ENCODE data around the gene GALNT12.

Gene GALNT12

DNA sequence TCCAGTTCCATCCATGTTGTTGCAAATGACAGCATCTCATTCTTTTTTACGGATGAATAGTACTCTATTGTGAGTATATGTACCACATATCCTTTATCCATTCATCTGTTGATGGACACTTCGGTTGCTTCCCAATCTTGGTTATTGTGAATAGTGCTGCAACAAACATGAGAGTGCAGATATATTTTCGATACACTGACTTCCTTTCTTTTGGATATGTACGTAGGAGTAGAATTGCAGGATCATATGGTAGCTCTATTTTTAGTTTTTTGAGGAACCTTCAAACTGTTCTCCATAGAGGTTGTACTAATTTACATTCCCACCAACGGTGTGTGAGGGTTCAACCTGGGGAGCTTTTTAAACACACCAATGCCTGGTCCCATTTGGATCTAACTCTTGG lies 22.3 kb downstream of the GALNT12 start:
- no peaks in the 10 kb centered on the region for H3K4me1 ChIP-seq (ENCODE audit: control insufficient read depth, insufficient read depth, low read length)
- H3K9ac ChIP-seq (ENCODE audit: low read depth, low read length): no peak overlapping the region
- H3K4me3 ChIP-seq (ENCODE audit: low read depth, low read length): no peak overlapping the region
- H3K36me3 ChIP-seq (ENCODE audit: control insufficient read depth, insufficient read depth, low read length): peaks cover 5% of the 10 kb centered on the region
- no peaks in the 10 kb centered on the region for H3K27me3 ChIP-seq (ENCODE audit: control insufficient read depth, insufficient read depth, low read length)
- no peaks in the 10 kb centered on the region for H3K9me3 ChIP-seq (ENCODE audit: control insufficient read depth, insufficient read depth, low read length)

DNA sequence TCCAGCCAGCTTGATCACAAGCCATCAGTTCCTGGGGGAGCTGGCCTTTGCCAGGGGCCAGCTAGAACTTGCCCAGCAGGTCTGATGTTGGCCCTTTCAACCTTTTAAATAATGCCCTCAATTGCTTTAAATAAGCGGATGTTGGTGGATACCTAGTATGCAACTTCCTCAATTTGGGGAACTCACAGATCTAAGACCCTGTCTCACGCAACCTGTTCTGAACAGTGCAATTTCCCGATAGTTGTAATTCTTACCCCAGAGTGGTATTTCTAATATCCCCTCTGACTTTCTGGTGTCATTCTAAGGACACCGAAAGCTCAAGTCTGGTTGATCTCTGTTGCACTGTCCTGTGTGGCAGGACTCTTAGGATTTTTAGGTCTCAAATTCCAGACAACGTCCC lies 23.1 kb downstream of the GALNT12 start:
- H3K9me3 ChIP-seq (ENCODE audit: control insufficient read depth, insufficient read depth, low read length): no peaks in the 10 kb centered on the region
- H3K9ac ChIP-seq (ENCODE audit: low read depth, low read length): no peak overlapping the region
- H3K27me3 ChIP-seq (ENCODE audit: control insufficient read depth, insufficient read depth, low read length): no peaks in the 10 kb centered on the region
- H3K4me3 ChIP-seq (ENCODE audit: low read depth, low read length): no peak overlapping the region
- H3K36me3 ChIP-seq (ENCODE audit: control insufficient read depth, insufficient read depth, low read length): peaks cover 5% of the 10 kb centered on the region
- H3K4me1 ChIP-seq (ENCODE audit: control insufficient read depth, insufficient read depth, low read length): no peaks in the 10 kb centered on the region

DNA sequence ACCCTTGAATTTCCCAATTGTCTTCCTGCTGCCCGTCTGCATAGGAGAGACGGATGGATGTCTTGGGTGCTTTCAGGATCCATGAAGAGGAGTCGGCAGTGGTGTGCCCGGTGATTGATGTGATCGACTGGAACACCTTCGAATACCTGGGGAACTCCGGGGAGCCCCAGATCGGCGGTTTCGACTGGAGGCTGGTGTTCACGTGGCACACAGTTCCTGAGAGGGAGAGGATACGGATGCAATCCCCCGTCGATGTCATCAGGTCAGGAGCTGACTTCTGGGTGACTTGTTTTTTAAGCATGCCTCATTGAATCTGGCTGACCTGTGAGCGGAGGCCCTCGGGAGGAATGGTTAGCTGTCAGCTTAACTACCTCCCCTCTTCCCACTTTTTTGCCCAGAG lies 24.2 kb downstream of the GALNT12 start:
- no peaks in the 10 kb centered on the region for H3K9me3 ChIP-seq (ENCODE audit: control insufficient read depth, insufficient read depth, low read length)
- H3K9ac ChIP-seq (ENCODE audit: low read depth, low read length): no peak overlapping the region
- no peaks in the 10 kb centered on the region for H3K4me1 ChIP-seq (ENCODE audit: control insufficient read depth, insufficient read depth, low read length)
- no peak overlapping the region for H3K4me3 ChIP-seq (ENCODE audit: low read depth, low read length)
- H3K27me3 ChIP-seq (ENCODE audit: control insufficient read depth, insufficient read depth, low read length): no peaks in the 10 kb centered on the region
- peaks cover 5% of the 10 kb centered on the region for H3K36me3 ChIP-seq (ENCODE audit: control insufficient read depth, insufficient read depth, low read length)

DNA sequence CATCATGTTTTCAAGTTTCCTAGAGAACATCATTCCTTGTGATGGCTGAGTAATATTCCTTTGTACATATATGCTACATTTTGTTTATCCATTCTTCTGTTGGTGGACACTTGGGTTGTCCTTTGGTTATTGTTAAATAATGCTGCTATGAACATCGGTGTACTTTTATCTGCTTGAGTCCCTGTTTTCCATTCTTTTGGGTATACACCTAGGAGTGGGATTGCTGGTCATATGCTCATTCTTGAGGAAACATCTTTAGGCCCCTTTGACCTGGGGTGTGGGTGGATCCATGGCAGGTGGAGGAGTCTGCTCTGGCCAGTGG lies 25.3 kb downstream of the GALNT12 start:
- Histone ChIP-seq H3K9ac (ENCODE audit: low read depth, low read length) (no peak overlapping the region), H3K36me3 (ENCODE audit: control insufficient read depth, insufficient read depth, low read length) (no peaks in the 10 kb centered on the region), H3K4me1 (ENCODE audit: control insufficient read depth, insufficient read depth, low read length) (no peaks in the 10 kb centered on the region), H3K4me3 (ENCODE audit: low read depth, low read length) (no peak overlapping the region), H3K9me3 (ENCODE audit: control insufficient read depth, insufficient read depth, low read length) (no peaks in the 10 kb centered on the region), H3K27me3 (ENCODE audit: control insufficient read depth, insufficient read depth, low read length) (no peaks in the 10 kb centered on the region)

DNA sequence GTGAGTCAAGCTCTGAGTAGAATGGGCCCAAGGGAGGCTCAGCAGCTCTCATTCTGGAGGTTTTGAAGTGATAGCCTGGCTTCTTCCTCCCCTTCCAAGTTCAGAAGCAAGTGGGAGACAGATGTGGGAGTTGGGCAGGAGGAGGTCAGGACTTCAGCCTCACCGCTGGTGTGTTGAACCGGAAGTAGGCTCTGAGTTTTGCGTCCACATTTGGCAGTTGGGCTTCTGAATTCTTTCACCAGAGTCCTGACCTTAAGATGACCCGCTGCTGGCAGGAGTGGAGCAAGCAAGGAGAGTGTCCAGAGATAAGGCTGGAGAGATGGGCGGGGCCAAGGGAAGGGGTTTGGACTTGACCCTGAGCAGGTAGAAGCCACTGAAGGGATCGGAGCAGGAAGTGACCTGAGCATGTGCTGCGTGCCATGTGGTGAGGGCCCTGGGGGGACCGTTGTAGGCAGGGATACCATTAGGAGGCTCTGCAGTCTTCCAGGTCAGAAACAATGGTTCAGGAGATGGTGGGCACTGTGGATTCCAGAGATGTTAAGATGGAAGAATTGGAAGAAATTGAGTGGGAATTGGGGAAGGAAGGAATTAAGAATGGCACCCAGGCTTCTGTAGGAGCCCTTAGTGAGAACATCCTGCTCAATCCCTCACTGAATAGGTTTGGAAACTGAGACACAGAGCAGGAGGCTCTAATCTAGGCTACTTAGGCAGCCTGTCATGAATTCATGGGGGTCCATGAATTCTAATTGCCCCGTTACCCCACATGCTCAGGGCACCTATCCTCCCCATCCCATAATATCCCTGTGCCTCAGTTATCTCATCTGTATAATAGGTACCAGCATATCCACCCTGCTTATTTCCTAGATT lies 25.9 kb downstream of the GALNT12 start:
- Histone ChIP-seq H3K4me1 (ENCODE audit: control insufficient read depth, insufficient read depth, low read length) (no peaks in the 10 kb centered on the region), H3K4me3 (ENCODE audit: low read depth, low read length) (no peak overlapping the region), H3K36me3 (ENCODE audit: control insufficient read depth, insufficient read depth, low read length) (no peaks in the 10 kb centered on the region), H3K9me3 (ENCODE audit: control insufficient read depth, insufficient read depth, low read length) (no peaks in the 10 kb centered on the region), H3K27me3 (ENCODE audit: control insufficient read depth, insufficient read depth, low read length) (no peaks in the 10 kb centered on the region), H3K9ac (ENCODE audit: low read depth, low read length) (no peak overlapping the region)

DNA sequence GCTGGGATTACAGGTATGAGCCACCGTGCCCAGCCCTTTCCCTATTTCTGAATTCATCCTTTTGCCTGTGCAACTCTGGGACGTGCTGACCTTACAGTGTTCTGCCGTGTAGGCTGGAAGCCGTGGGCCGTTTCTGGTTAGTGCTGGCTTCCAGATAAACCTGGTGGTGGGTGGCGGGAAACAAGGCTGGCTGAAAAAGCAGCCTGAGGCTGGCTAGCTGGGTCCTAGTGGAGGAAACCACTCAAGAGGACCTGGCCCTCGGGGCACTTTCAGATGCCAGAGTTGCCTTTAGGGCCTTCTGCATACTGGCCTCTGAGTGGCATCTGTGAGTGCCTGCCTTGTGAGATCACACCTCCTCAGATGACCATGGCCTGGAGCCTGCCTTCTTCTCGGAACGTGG lies 26.9 kb downstream of the GALNT12 start:
- Histone ChIP-seq H3K9ac (ENCODE audit: low read depth, low read length) (no peak overlapping the region), H3K27me3 (ENCODE audit: control insufficient read depth, insufficient read depth, low read length) (no peaks in the 10 kb centered on the region), H3K4me1 (ENCODE audit: control insufficient read depth, insufficient read depth, low read length) (no peaks in the 10 kb centered on the region), H3K36me3 (ENCODE audit: control insufficient read depth, insufficient read depth, low read length) (no peaks in the 10 kb centered on the region), H3K4me3 (ENCODE audit: low read depth, low read length) (no peak overlapping the region), H3K9me3 (ENCODE audit: control insufficient read depth, insufficient read depth, low read length) (no peaks in the 10 kb centered on the region)

DNA sequence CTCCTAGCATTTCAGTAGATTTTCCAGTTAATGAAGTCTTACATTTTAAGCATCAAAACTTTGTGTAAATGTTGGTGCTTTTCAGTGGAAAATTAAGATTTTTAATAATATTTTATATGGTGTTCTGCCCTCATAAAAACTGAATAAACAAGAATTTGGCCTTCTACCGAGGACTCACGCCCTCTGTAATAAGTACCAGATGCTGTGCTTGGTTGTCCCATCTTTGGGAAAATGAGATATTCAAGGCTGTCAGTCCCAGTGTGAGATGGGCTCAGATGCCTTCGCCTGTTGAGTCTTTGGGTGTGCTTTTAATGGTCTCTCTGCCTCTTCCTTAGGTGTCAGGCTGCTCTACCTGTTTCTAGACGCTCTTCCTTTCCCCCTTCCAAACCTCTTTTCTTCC lies 28.7 kb downstream of the GALNT12 start:
- Histone ChIP-seq H3K4me3 (ENCODE audit: low read depth, low read length) (no peak overlapping the region), H3K4me1 (ENCODE audit: control insufficient read depth, insufficient read depth, low read length) (no peaks in the 10 kb centered on the region), H3K9ac (ENCODE audit: low read depth, low read length) (no peak overlapping the region), H3K27me3 (ENCODE audit: control insufficient read depth, insufficient read depth, low read length) (no peaks in the 10 kb centered on the region), H3K36me3 (ENCODE audit: control insufficient read depth, insufficient read depth, low read length) (no peaks in the 10 kb centered on the region), H3K9me3 (ENCODE audit: control insufficient read depth, insufficient read depth, low read length) (no peaks in the 10 kb centered on the region)

DNA sequence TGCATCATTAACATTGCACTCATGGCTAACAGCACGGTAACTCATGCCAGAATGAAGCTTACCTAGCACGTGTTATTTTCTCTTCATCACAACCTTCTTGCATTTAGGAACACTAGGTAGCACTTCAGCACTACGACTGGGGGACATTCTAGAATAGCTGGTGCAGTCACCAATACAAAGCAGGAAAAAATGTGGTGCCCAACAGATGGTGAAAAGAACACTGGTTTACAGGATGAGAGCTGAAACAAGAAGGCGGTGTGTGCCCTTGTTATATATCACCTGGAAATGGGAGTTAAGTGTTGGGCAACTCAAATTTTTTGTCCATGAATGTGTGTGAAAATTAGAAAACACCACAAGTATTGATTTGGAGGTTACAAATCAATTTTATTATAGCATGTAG lies 30.0 kb downstream of the GALNT12 start:
- Histone ChIP-seq H3K9me3 (ENCODE audit: control insufficient read depth, insufficient read depth, low read length) (no peaks in the 10 kb centered on the region), H3K36me3 (ENCODE audit: control insufficient read depth, insufficient read depth, low read length) (no peaks in the 10 kb centered on the region), H3K4me1 (ENCODE audit: control insufficient read depth, insufficient read depth, low read length) (no peaks in the 10 kb centered on the region), H3K9ac (ENCODE audit: low read depth, low read length) (no peak overlapping the region), H3K27me3 (ENCODE audit: control insufficient read depth, insufficient read depth, low read length) (no peaks in the 10 kb centered on the region), H3K4me3 (ENCODE audit: low read depth, low read length) (no peak overlapping the region)

DNA sequence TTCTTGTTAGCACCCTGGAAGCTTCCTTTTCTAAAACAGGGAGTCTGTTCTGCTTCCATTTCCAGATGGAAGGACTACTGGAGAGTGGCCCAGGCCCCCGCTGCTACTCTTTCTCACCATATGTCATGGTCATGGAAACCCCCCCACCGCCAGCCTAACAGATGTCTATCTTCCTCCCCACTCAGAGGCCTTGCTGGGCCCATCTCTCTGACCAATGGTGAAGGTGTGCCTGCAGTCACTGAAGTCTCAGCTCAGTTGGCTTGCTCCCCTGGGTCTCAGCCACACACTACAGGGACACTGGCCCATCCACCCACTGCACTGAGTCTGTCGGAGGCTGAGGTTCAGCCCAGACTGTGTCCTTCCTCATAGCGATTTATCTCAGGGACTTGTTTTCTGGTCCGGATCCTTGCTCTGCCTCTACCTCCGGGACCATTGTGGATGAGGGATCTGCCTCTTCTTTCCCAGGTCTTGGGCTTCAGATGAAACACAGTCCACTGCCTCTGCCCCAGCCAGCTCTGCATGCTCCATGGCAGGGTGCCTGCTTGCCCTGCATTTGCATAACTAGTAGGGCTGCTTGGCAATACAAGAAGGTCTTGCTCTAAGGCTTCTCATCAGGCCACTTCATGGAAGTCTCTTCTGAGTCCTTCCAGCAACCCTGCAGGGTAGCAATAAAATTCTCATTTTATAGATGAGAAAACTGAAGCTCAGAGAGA lies 30.8 kb downstream of the GALNT12 start:
- Histone ChIP-seq H3K27me3 (ENCODE audit: control insufficient read depth, insufficient read depth, low read length) (no peaks in the 10 kb centered on the region), H3K4me3 (ENCODE audit: low read depth, low read length) (no peak overlapping the region), H3K9me3 (ENCODE audit: control insufficient read depth, insufficient read depth, low read length) (no peaks in the 10 kb centered on the region), H3K9ac (ENCODE audit: low read depth, low read length) (no peak overlapping the region), H3K4me1 (ENCODE audit: control insufficient read depth, insufficient read depth, low read length) (no peaks in the 10 kb centered on the region), H3K36me3 (ENCODE audit: control insufficient read depth, insufficient read depth, low read length) (no peaks in the 10 kb centered on the region)

DNA sequence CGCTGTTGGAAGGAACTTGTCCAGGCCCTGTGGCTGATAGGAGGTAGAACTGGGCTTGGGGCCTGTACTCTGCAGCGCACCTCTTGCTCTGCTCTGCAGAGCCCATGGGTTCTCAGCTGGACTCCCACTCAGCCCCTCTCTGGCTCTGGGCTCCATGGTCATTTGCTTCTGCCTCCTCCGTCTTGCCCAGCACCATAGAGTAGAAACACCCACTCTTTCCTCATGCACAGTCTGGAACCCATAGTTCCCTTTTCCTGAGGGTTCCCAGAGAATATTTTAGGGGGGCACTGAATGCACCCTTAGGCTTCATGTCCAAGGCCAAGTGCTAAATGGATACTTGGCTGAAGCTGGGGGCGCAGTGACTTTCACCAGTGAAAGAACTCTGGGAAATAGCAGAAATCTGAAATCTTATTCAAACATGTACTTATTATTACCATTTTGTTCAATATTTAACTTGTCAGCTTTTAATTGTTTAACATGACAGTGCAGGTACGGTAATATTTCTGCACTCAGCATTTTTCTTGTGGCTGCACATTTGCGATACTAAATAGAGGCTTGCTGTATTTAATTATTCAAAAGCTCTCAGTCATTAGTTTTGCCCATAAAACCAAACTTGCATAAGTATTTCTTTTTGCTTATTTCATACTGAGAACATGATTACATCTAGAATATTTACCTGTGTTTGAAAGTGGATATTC lies 31.5 kb downstream of the GALNT12 start:
- H3K36me3 ChIP-seq (ENCODE audit: control insufficient read depth, insufficient read depth, low read length): no peaks in the 10 kb centered on the region
- H3K4me3 ChIP-seq (ENCODE audit: low read depth, low read length): no peak overlapping the region
- H3K27me3 ChIP-seq (ENCODE audit: control insufficient read depth, insufficient read depth, low read length): no peaks in the 10 kb centered on the region
- H3K9me3 ChIP-seq (ENCODE audit: control insufficient read depth, insufficient read depth, low read length): no peaks in the 10 kb centered on the region
- no peak overlapping the region for H3K9ac ChIP-seq (ENCODE audit: low read depth, low read length)
- no peaks in the 10 kb centered on the region for H3K4me1 ChIP-seq (ENCODE audit: control insufficient read depth, insufficient read depth, low read length)

DNA sequence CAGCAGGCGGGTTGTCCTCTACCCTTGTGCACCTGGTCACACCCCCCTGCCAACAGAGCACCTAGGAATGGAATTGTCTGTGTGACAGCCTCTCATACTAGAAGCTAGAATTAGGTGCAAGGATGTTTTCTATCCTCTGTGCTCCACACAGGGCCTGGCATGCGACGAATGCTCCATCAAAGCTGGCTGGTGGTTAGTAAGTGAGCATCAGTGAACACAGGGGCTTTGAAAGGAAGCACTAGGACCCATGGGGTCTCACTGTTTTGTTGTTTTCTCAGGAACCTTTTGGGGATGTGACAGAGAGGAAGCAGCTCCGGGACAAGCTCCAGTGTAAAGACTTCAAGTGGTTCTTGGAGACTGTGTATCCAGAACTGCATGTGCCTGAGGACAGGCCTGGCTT lies 32.3 kb downstream of the GALNT12 start:
- H3K9me3 ChIP-seq (ENCODE audit: control insufficient read depth, insufficient read depth, low read length): no peaks in the 10 kb centered on the region
- no peaks in the 10 kb centered on the region for H3K4me1 ChIP-seq (ENCODE audit: control insufficient read depth, insufficient read depth, low read length)
- no peak overlapping the region for H3K9ac ChIP-seq (ENCODE audit: low read depth, low read length)
- H3K4me3 ChIP-seq (ENCODE audit: low read depth, low read length): no peak overlapping the region
- no peaks in the 10 kb centered on the region for H3K36me3 ChIP-seq (ENCODE audit: control insufficient read depth, insufficient read depth, low read length)
- no peaks in the 10 kb centered on the region for H3K27me3 ChIP-seq (ENCODE audit: control insufficient read depth, insufficient read depth, low read length)

DNA sequence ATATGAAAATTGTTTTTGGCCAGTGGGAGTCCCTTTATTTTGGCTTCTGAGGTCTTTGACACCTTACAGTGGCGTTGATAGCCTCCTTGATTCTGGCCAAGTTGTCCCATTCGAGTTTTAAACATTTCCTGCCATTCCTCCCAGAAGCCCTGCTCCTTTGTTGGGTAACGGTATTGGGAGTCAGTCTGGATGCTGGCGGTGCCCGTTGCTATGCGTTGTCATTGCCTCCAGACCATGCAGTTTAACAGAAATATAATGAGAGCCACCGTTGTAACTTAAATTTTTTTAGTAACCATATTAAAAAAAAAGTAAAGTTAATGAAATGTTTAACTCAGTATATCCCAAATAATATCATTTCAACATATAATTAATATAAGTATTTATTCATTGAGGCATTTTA lies 35.0 kb downstream of the GALNT12 start:
- Histone ChIP-seq H3K4me3 (ENCODE audit: low read depth, low read length) (no peak overlapping the region), H3K27me3 (ENCODE audit: control insufficient read depth, insufficient read depth, low read length) (no peaks in the 10 kb centered on the region), H3K36me3 (ENCODE audit: control insufficient read depth, insufficient read depth, low read length) (no peaks in the 10 kb centered on the region), H3K9ac (ENCODE audit: low read depth, low read length) (no peak overlapping the region), H3K4me1 (ENCODE audit: control insufficient read depth, insufficient read depth, low read length) (no peaks in the 10 kb centered on the region), H3K9me3 (ENCODE audit: control insufficient read depth, insufficient read depth, low read length) (no peaks in the 10 kb centered on the region)
